GM19193 (cell line): Measurements from ENCODE around the gene CEACAM16.

Experiments used
- POLR2A ChIP-seq: IDR thresholded peaks from 4 replicates; pipeline ENCODE4 v1.6.1; 2011; ENCODE audit not compliant: insufficient read depth, insufficient read length; ENCODE audit errors: extremely low read depth

CEACAM16 gene

GRCh38 chr19:44745341-44745831 lies 46.4 kb downstream of the CEACAM16 start:
- TF ChIP-seq POLR2A = no peak

- TF ChIP-seq POLR2A = no peak
These were observed 47.1 kb downstream of the CEACAM16 start for GRCh38 chr19:44745887-44746600.

GRCh38 chr19:44746616-44746945 lies 47.6 kb downstream of the CEACAM16 start:
- no peak for TF ChIP-seq POLR2A

GRCh38 chr19:44746946-44747738 lies 48.2 kb downstream of the CEACAM16 start:
- no peak for TF ChIP-seq POLR2A

- TF ChIP-seq POLR2A = peak; percentile 47
These were observed 48.9 kb downstream of the CEACAM16 start for GRCh38 chr19:44747739-44748425.

GRCh38 chr19:44748426-44749254 lies 49.7 kb downstream of the CEACAM16 start, which contains the start of gene BCL3:
Gene BCL3 (plus strand): TSS chr19:44748708. CDS start chr19:44748791, 83 bp downstream.
- TF ChIP-seq POLR2A = peak; percentile 60

GRCh38 chr19:44749292-44749691 lies 50.3 kb downstream of the CEACAM16 start:
- no peak for TF ChIP-seq POLR2A

GRCh38 chr19:44749994-44750393 lies 51.0 kb downstream of the CEACAM16 start:
- no peak for TF ChIP-seq POLR2A

GRCh38 chr19:44752123-44752815 lies 53.3 kb downstream of the CEACAM16 start:
- TF ChIP-seq POLR2A = no peak

GRCh38 chr19:44752816-44753625 lies 54.1 kb downstream of the CEACAM16 start:
- TF ChIP-seq POLR2A = peak; percentile 53

GRCh38 chr19:44753626-44753931 lies 54.6 kb downstream of the CEACAM16 start:
- TF ChIP-seq POLR2A = no peak

GRCh38 chr19:44753932-44754749 lies 55.2 kb downstream of the CEACAM16 start:
- peak; percentile 73 for TF ChIP-seq POLR2A

GRCh38 chr19:44754750-44755080 lies 55.8 kb downstream of the CEACAM16 start:
- no peak for TF ChIP-seq POLR2A
